ENCODE results near the gene GSK3A.

- TF ChIP-seq, protein P1, sequence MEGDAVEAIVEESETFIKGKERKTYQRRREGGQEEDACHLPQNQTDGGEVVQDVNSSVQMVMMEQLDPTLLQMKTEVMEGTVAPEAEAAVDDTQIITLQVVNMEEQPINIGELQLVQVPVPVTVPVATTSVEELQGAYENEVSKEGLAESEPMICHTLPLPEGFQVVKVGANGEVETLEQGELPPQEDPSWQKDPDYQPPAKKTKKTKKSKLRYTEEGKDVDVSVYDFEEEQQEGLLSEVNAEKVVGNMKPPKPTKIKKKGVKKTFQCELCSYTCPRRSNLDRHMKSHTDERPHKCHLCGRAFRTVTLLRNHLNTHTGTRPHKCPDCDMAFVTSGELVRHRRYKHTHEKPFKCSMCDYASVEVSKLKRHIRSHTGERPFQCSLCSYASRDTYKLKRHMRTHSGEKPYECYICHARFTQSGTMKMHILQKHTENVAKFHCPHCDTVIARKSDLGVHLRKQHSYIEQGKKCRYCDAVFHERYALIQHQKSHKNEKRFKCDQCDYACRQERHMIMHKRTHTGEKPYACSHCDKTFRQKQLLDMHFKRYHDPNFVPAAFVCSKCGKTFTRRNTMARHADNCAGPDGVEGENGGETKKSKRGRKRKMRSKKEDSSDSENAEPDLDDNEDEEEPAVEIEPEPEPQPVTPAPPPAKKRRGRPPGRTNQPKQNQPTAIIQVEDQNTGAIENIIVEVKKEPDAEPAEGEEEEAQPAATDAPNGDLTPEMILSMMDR (conservative IDR thresholded peaks at IDR 0.05 in 1 of 2, IDR thresholded peaks at IDR 0.05 in 1 of 2; ENCODE audit: extremely low read depth in 1 of 2, insufficient read depth in 1 of 2, low read depth in 1 of 2, low read length in 2 of 2) = no peak
- no peak for TF ChIP-seq EZH2 (IDR thresholded peaks at IDR 0.05; ENCODE audit: borderline replicate concordance, low read length)
Observed at GRCh38 chr19:42229855-42230351, 12.5 kb downstream of the GSK3A start.

All from mammary epithelial cell (primary cell).